GM23338 (cell line): ENCODE measurements around the gene CDH12. TPM values are rescaled to one million over a fixed set of nuclear protein-coding genes. Genes with fewer than 3 reads are reported as not detected.

ENCODE experiments used
- ATAC-seq: fragments of 200-7000 bp; cut with Tn5 transposase; 3 replicates; pipeline ENCODE4 v1.9.1; 2020
- DNase-seq: peaks from one replicate; pipeline ENCODE4 v3.0.0-alpha.2; 2015; ENCODE audit warnings: low spot score
- H2AFZ ChIP-seq: fragments of 200-600 bp; sonication (generic); 2 replicates; pipeline ENCODE4 v1.8.0; 2016; ENCODE audit warnings: antibody characterized with exemption, mild to moderate bottlenecking, moderate library complexity
- H3F3A ChIP-seq: fragments of 200-600 bp; sonication (generic); replicated peaks from 2 replicates; pipeline ENCODE4 v1.8.0; 2017; ENCODE audit warnings: antibody characterized with exemption, mixed run types, low read depth
- H3K27ac ChIP-seq: fragments of 200-600 bp; sonication (generic); 2 replicates; pipeline ENCODE4 v1.6.1; 2016; ENCODE audit warnings: low read depth
- H3K27me3 ChIP-seq: fragments of 200-600 bp; sonication (generic); 2 replicates; pipeline ENCODE4 v1.8.0; 2016; ENCODE audit warnings: mild to moderate bottlenecking, mixed run types, moderate library complexity; ENCODE audit not compliant: insufficient read depth
- H3K36me3 ChIP-seq: fragments of 200-600 bp; sonication (generic); 2 replicates; pipeline ENCODE4 v1.8.0; 2016; ENCODE audit warnings: mild to moderate bottlenecking; ENCODE audit not compliant: insufficient read depth
- H3K4me1 ChIP-seq: fragments of 200-600 bp; sonication (generic); 2 replicates; pipeline ENCODE4 v1.8.0; 2016; ENCODE audit warnings: mild to moderate bottlenecking, moderate library complexity; ENCODE audit not compliant: insufficient read depth
- H3K4me2 ChIP-seq: fragments of 200-600 bp; sonication (generic); 2 replicates; pipeline ENCODE4 v1.7.1; 2017; ENCODE audit warnings: mixed run types
- H3K4me3 ChIP-seq: fragments of 200-600 bp; sonication (generic); 2 replicates; pipeline ENCODE4 v1.6.1; 2016; ENCODE audit warnings: mixed run types
- H3K79me2 ChIP-seq: fragments of 200-600 bp; sonication (generic); replicated peaks from 2 replicates; pipeline ENCODE4 v1.8.0; 2017; ENCODE audit warnings: mild to moderate bottlenecking; ENCODE audit not compliant: insufficient read depth
- H3K9me2 ChIP-seq: fragments of 200-600 bp; sonication (generic); 2 replicates; pipeline ENCODE4 v1.8.0; 2017; ENCODE audit not compliant: insufficient read depth
- H4K20me1 ChIP-seq: fragments of 200-600 bp; sonication (generic); replicated peaks from 2 replicates; pipeline ENCODE4 v1.8.0; 2017; ENCODE audit warnings: mild to moderate bottlenecking; ENCODE audit not compliant: insufficient read depth
- H3K27ac Mint-ChIP-seq: 2 replicates; pipeline ENCODE4 v1.8.0; 2020; ENCODE audit warnings: inconsistent platforms, mild to moderate bottlenecking, moderate library complexity, mixed read lengths
- H3K27me3 Mint-ChIP-seq: 3 replicates; pipeline ENCODE4 v1.8.0; 2022; ENCODE audit warnings: low read depth, mild to moderate bottlenecking, moderate library complexity, mixed read lengths, inconsistent platforms; ENCODE audit not compliant: insufficient read depth, poor library complexity
- H3K36me3 Mint-ChIP-seq: 3 replicates; pipeline ENCODE4 v1.8.0; 2021; ENCODE audit warnings: low read depth, mild to moderate bottlenecking, inconsistent platforms, moderate library complexity, mixed read lengths
- H3K4me1 Mint-ChIP-seq: 3 replicates; pipeline ENCODE4 v1.8.0; 2020; ENCODE audit warnings: mild to moderate bottlenecking, inconsistent platforms, mixed read lengths
- H3K4me3 Mint-ChIP-seq: 3 replicates; pipeline ENCODE4 v1.8.0; 2021; ENCODE audit warnings: moderate library complexity, mild to moderate bottlenecking, inconsistent platforms, mixed read lengths
- H3K9me3 Mint-ChIP-seq: 3 replicates; pipeline ENCODE4 v1.8.0; 2020; ENCODE audit warnings: moderate library complexity, mild to moderate bottlenecking, inconsistent platforms, mixed read lengths
- CREB1 ChIP-seq: fragments of 250-450 bp; sonication (Bioruptor Pico); IDR thresholded peaks from 2 replicates; pipeline ENCODE4 v1.5.0; 2020; ENCODE audit warnings: low read depth, mild to moderate bottlenecking, moderate library complexity
- CTCF ChIP-seq, 2 experiments: fragments of 200-600 bp in 1 of 2; sonication (generic) in 1 of 2; conservative IDR thresholded peaks; 2 replicates each; pipeline versions ENCODE4 v1.5.1 to v1.6.1; 2016 to 2017; ENCODE audit warnings: antibody characterized with exemption in 2 of 2, low read depth in 2 of 2, mild to moderate bottlenecking in 2 of 2, moderate library complexity in 1 of 2
- ETS1 ChIP-seq: IDR thresholded peaks from 2 replicates; pipeline ENCODE4 v1.6.1; 2016; ENCODE audit warnings: antibody characterized with exemption
- EZH2 ChIP-seq: fragments of 200-600 bp; sonication (generic); IDR thresholded peaks from one replicate; pipeline ENCODE4 v1.8.0; 2017; ENCODE audit warnings: antibody characterized with exemption, mild to moderate bottlenecking, low read depth; ENCODE audit not compliant: unreplicated experiment
- EZH2phosphoT487 ChIP-seq: fragments of 200-600 bp; sonication (generic); IDR thresholded peaks from one replicate; pipeline ENCODE4 v1.8.1; 2018; ENCODE audit warnings: antibody characterized with exemption; ENCODE audit not compliant: unreplicated experiment
- JUNB ChIP-seq: IDR thresholded peaks from one replicate; pipeline ENCODE4 v1.6.1; 2016; ENCODE audit warnings: antibody characterized with exemption; ENCODE audit not compliant: unreplicated experiment
- NANOG ChIP-seq: IDR thresholded peaks from 2 replicates; pipeline ENCODE4 v1.6.1; 2016; ENCODE audit warnings: antibody characterized with exemption, borderline replicate concordance
- POLR2AphosphoS5 ChIP-seq: IDR thresholded peaks from 2 replicates; pipeline ENCODE4 v1.6.1; 2016; ENCODE audit warnings: antibody characterized with exemption, low read depth
- REST ChIP-seq: IDR thresholded peaks from one replicate; pipeline ENCODE4 v1.6.1; 2018; ENCODE audit warnings: antibody characterized with exemption; ENCODE audit not compliant: unreplicated experiment
- STAT1 ChIP-seq: IDR thresholded peaks from one replicate; pipeline ENCODE4 v1.6.1; 2016; ENCODE audit warnings: antibody characterized with exemption; ENCODE audit not compliant: unreplicated experiment
- ZNF114 ChIP-seq: fragments of 250-450 bp; sonication (Bioruptor Pico); IDR thresholded peaks from 2 replicates; pipeline ENCODE4 v1.5.0; 2020; ENCODE audit warnings: mild to moderate bottlenecking, moderate library complexity
- ZNF331 ChIP-seq: fragments of 250-450 bp; sonication (Bioruptor Pico); IDR thresholded peaks from 2 replicates; pipeline ENCODE4 v1.5.0; 2020; ENCODE audit warnings: low read depth, mild to moderate bottlenecking, moderate library complexity
- polyA plus RNA-seq: library from polyadenylated mRNA; unstranded; fragments of >200 nt; fragmentation: Nextera tagmentation; extraction: Ambion mirVana; gene quantifications from 2 replicates; pipeline ENCODE4 v1.2.1, GENCODE V29; 2016
- total RNA-seq: library from RNA; depleted of rRNA; stranded (reverse); fragments of >200 nt; shearing (Covaris generic); gene quantifications from 2 replicates; pipeline ENCODE4 v1.2.3, GENCODE V29; 2014

Gene CDH12
- total and polyA plus RNA-seq, 2 experiments from 2014 or later, result not detected

GRCh38 chr5:21893161-21893560, 960.0 kb downstream of the CDH12 start (continued):
- no peak for TF ChIP-seq CTCF (conservative IDR thresholded peaks at IDR 0.05; ENCODE audit: low read depth in 2 of 2)

GRCh38 chr5:21889581-21889980, 963.6 kb downstream of the CDH12 start:
- no peak overlapping the region for H3K4me2 ChIP-seq
- H2AFZ ChIP-seq, result no peak overlapping the region
- H3F3A ChIP-seq, result no peaks in the 10 kb centered on the region
- DNase-seq, result no peak
- ATAC-seq, result no peak
- no peaks in the 10 kb centered on the region for H4K20me1 ChIP-seq
- H3K27ac ChIP-seq, result no peak overlapping the region
- Mint-ChIP-seq H3K9me3 (no peaks in the 10 kb centered on the region), H3K4me3 (no peak overlapping the region), H3K36me3 (no peaks in the 10 kb centered on the region), H3K27me3 (no peaks in the 10 kb centered on the region), H3K27ac (no peak overlapping the region), H3K4me1 (peaks cover 22% of the 10 kb centered on the region)
- H3K9me2 ChIP-seq, result no peaks in the 10 kb centered on the region
- H3K36me3 ChIP-seq, result no peaks in the 10 kb centered on the region
- H3K27me3 ChIP-seq, result no peaks in the 10 kb centered on the region
- peaks cover 19% of the 10 kb centered on the region for H3K4me1 ChIP-seq
- no peaks in the 10 kb centered on the region for H3K79me2 ChIP-seq
- H3K4me3 ChIP-seq, result no peak overlapping the region
- no peak for TF ChIP-seq NANOG
- TF ChIP-seq EZH2phosphoT487, result no peak
- TF ChIP-seq ZNF114 (CRISPR knock-in tag), result no peak
- no peak for TF ChIP-seq CREB1 (CRISPR knock-in tag)
- TF ChIP-seq JUNB, result no peak
- TF ChIP-seq STAT1, result no peak
- TF ChIP-seq EZH2, result no peak
- TF ChIP-seq ETS1, result no peak
- TF ChIP-seq REST, result no peak
- TF ChIP-seq ZNF331 (CRISPR knock-in tag), result no peak
- no peak for TF ChIP-seq CTCF (conservative IDR thresholded peaks at IDR 0.05; ENCODE audit: low read depth in 2 of 2)
- no peak for TF ChIP-seq POLR2AphosphoS5
